HG03108 (cell line): ENCODE data around the gene CDC42EP1.
A peak's percentile ranks its signal among the peaks of the same experiment; 100 is the strongest.
"Not testable (repeated sequence)": the region's sequence is repeated elsewhere in the genome, so short reads cannot be mapped to it uniquely, and the experiment has no call there.

Experiments
- ATAC-seq: cut with Tn5 transposase; IDR thresholded peaks from one replicate; pipeline ENCODE4 v1.9.1; 2021; ENCODE audit warnings: moderate library complexity; ENCODE audit not compliant: unreplicated experiment

The CDC42EP1 gene

DNA sequence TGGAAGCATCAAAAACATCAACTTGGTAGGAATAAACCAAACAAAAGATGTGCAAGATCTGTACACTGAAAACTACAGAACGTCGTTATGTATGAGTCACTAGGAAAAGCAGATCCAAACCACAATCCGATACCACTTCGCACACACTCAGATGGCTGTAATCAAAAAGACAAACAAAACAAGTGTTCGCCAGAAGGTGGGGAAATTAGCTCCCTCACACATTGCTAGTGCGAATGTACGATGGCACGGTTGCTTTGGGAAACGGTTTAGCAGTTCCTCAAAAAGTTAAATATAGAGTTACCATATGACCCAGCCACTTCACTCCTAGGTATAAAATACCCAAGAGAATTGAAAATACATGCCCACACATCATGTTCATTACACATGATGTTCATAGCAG is 26.3 kb upstream of the CDC42EP1 start:
- no peak for ATAC-seq

GRCh38 chr22:37534445-37534844 is 25.8 kb upstream of the CDC42EP1 start:
- no peak for ATAC-seq

DNA sequence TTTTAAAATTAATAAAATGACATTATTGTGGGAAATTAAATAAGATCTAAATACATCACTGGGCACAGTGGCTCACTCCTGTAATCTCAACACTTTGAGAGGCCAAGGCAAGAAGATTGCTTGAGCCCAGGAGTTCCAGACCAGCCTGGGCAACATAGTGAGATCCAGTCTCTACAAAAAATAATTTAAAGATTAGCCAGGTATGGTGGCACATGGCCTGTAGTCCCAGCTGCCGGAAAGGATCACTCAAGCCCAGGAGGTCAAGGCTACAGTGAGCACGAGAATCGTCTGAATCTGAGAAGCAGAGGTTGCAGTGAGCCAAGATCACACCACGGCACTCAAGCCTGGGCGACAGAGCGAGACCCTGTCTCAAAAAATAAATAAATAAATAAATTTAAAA is 25.1 kb upstream of the CDC42EP1 start:
- ATAC-seq, result no peak

- peak; percentile 81 for ATAC-seq
These were observed 21.5 kb upstream of the CDC42EP1 start for GRCh38 chr22:37538590-37539357.

DNA sequence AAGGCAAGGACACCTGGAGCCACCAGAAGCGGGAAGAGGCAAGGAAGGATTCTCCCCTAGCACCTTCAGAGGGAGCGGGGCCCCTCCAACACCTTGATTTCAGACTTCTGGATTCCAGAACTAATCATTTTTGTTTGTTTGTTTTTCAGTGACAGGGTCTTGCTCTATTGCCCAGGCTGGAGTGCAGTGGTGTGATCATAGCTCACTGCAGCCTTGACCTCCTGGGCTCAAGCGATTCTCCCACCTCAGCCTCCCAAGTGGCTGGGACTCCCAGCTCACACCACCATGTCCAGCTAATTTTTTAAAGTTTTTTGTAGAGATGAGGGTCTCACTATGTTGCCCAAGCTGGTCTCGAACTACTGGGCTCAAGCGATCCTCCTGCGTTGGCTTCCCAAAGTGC is 20.5 kb upstream of the CDC42EP1 start:
- not testable (repeated sequence) for ATAC-seq

DNA sequence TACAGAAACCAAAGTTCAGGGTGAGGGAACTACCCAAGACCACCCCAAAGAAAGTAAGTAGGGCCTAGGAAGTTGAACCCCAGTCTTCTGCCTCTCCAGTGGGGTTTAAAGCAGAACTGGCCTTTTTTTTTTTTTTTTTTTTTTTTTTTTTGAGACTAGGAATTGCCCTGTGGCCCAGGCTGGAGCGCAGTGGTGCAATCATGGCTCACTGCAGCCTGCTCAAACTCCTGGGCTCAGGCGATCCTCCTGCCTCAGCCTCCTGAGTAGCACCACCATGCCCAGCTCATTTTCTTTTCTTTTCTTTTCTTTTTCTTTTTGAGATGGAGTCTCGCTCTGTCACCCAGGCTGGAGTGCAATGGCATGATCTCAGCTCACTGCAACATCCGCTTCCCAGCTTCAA is 17.9 kb upstream of the CDC42EP1 start:
- ATAC-seq, result not testable (repeated sequence)

GRCh38 chr22:37542959-37543358 is 17.3 kb upstream of the CDC42EP1 start:
- no peak for ATAC-seq

- no peak for ATAC-seq
These were observed 15.2 kb upstream of the CDC42EP1 start for GRCh38 chr22:37544955-37545702.

GRCh38 chr22:37545703-37546436 is 14.4 kb upstream of the CDC42EP1 start:
- ATAC-seq, result no peak

- ATAC-seq, result no peak
These were observed 13.6 kb upstream of the CDC42EP1 start for GRCh38 chr22:37546437-37547250.

- no peak for ATAC-seq
These were observed 13.0 kb upstream of the CDC42EP1 start for GRCh38 chr22:37547251-37547741.

GRCh38 chr22:37549704-37550059 is 10.6 kb upstream of the CDC42EP1 start:
- ATAC-seq, result no peak

DNA sequence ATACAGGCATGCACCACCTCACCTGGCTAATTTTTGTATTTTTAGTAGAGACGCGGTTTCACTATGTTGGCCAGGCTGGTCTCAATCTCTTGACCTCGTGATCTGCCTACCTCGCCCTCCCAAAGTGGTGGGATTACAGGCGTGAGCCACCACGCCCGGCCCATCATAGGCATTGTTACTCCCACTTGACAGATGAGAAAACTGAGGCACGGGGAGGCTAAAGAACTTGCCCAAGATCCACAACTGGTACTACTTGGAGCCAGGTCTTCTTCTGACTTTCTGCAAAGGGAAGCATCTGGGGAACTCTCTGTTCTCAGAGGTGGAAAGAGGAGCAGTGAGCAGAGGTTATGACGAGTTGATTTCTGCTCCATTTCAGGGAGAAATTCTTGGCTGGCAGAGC is 9.4 kb upstream of the CDC42EP1 start:
- not testable (repeated sequence) for ATAC-seq

DNA sequence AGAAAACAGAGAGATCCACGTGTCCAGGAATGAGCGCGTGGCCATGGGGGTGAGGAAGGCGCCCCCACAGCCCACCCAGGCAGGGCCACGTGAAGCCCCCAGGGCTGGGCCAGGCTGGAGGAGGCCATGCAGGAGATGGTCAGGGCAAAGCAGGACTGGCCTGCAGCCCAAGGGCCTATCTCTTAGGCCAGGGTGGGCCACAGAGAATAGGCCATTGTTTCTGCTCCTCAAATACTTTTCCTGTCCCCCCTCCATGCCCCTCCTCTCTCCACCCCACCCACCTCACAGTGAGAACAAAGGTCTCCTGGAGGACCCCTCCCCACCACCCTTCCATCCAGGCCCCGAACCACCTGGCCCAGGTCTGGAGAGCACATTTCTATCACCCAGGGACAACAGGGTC is 8.3 kb upstream of the CDC42EP1 start:
- ATAC-seq, result no peak

DNA sequence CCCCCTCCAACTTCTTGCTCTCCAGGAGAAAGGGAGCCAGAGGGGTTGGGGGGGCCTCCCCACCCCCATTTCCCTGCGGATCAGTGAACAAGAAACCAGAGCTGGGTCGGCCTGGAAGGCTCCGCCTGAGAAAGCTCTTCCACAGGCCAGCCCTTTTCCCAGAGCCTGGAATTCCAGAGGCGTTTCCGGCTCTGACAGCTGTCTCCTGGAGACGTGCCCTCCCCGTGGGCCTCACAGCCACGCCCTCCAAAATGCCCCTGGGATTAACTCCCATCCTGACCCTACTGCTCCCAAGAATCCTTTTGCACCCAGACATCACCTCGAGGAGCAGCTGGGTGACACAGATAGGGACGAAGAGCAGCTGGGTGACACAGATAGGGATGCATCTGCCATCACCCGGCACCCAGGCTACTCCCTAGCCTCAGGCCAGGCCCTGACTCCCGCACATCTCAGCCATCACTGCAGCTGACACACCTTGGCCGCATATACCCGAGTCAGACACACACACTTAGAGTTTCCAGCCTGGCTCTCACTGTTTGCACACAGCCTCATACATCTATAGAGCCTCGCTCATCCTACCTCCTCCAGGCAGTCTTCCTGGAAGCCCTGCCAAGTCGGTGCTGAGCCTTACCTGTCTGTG is 7.6 kb upstream of the CDC42EP1 start:
- ATAC-seq, result no peak

DNA sequence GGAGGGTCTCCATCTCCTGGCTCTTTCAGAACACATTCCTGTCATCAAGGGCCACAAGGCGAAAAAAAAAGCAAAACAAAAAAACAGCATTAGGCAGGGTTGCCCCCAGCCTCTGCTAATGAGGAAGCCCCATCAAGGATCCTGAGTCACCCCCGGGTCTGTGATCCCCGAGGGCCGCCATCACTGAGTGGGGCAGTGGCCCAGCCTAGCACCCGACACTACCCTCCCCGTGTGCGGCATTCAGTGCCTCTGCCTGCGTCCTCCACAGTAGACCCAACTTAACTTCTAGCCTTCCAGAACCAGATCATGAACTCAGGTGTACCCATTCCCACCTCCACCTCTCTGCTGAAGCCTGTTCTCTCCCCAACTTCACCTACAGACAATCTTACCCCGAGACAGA is 6.6 kb upstream of the CDC42EP1 start:
- ATAC-seq, result no peak

DNA sequence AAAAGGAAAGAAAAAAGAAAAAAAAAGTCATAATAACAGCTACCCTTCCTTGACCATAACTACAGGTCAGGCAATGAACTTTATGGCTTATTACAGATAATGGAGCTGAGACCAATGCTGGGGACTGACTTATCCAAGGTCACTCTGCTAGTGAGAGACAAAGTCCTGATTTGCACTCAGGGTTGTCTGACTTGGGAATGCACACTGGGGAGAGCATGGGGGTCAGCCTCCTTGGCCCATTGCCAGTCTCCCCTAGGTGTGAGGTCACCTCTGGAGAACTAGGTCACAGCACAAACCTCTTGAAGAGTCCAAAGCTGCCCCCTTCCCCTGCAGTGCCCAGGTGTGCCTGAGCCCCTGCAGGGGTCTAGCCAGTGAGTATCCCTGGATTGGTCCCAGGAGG is 5.3 kb upstream of the CDC42EP1 start:
- no peak for ATAC-seq

DNA sequence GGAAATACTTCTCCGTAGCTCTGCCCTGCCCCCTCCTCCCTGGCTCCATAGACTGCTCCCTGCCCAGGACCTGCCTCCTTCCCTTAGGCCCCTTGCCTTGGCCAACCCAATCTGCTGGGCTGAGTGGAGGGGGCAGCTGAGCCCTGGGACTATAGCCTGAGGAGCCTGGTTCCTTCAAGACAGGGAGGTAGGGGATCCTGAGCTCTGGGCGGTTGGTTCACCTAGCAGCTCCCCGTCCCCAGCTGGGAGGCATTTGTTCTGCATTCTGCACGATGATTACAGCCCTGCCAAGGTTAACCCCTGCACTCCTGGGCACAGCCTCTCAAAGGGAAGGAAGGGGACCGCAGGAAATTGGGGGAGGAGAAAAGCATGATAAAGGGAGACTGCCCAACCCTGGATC is 3.6 kb upstream of the CDC42EP1 start:
- no peak for ATAC-seq

- ATAC-seq, result no peak
These were observed 2.8 kb upstream of the CDC42EP1 start for GRCh38 chr22:37557321-37558001.

GRCh38 chr22:37558815-37559214 is 1.5 kb upstream of the CDC42EP1 start:
- no peak for ATAC-seq
